ENCODE results near the gene NUP153. TPM values are rescaled to one million over a fixed set of nuclear protein-coding genes. Genes with fewer than 3 reads are reported as not detected.

Gene NUP153
- total RNA-seq, 1 donor from 2014 or later: 68.7 TPM

GRCh38 chr6:17615794-17616193 lies 90.9 kb downstream of the NUP153 start:
- Histone ChIP-seq H3K4me3 (no peak overlapping the region), H3K36me3 (peaks cover 6% of the 10 kb centered on the region)

GRCh38 chr6:17612048-17612447 lies 94.7 kb downstream of the NUP153 start:
- no peak overlapping the region for H3K27ac Mint-ChIP-seq
- H3K4me3 Mint-ChIP-seq: no peak overlapping the region

More at GRCh38 chr6:17615794-17616193, 90.9 kb downstream of the NUP153 start:
- no peaks in the 10 kb centered on the region for H3K4me1 Mint-ChIP-seq
- TF ChIP-seq EZH2phosphoT487 (IDR thresholded peaks at IDR 0.05) (no peak), CTCF (IDR thresholded peaks at IDR 0.05) (no peak)
- H3K27ac Mint-ChIP-seq: no peak overlapping the region
- Histone ChIP-seq H3K79me2 (ENCODE audit: low read depth) (peaks cover 22% of the 10 kb centered on the region), H3F3A (ENCODE audit: low read depth) (peaks cover 26% of the 10 kb centered on the region), H3K4me1 (no peaks in the 10 kb centered on the region), H3K27ac (no peak overlapping the region), H3K9me3 (ENCODE audit: low read depth) (no peaks in the 10 kb centered on the region), H3K4me2 (no peak overlapping the region), H2AFZ (replicated peaks) (no peak overlapping the region), H3K9ac (no peak overlapping the region), H4K20me1 (ENCODE audit: low read depth) (no peaks in the 10 kb centered on the region), H3K27me3 (no peaks in the 10 kb centered on the region)
- DNase-seq (ENCODE audit: low spot score): no peak
- no peak overlapping the region for H3K4me3 Mint-ChIP-seq
- peaks cover 2% of the 10 kb centered on the region for H3K27me3 Mint-ChIP-seq (ENCODE audit: insufficient read depth, low read depth)
- no peaks in the 10 kb centered on the region for H3K9me3 Mint-ChIP-seq
- H3K36me3 Mint-ChIP-seq: peaks cover 33% of the 10 kb centered on the region

GRCh38 chr6:17610835-17611234 lies 95.9 kb downstream of the NUP153 start:
- Histone ChIP-seq H3K9ac (no peak overlapping the region), H3K4me3 (no peak overlapping the region), H3K79me2 (ENCODE audit: low read depth) (no peaks in the 10 kb centered on the region), H3K4me1 (no peaks in the 10 kb centered on the region), H3K27ac (no peak overlapping the region), H3K9me3 (ENCODE audit: low read depth) (no peaks in the 10 kb centered on the region), H2AFZ (replicated peaks) (no peak overlapping the region), H3K27me3 (no peaks in the 10 kb centered on the region), H3K4me2 (no peak overlapping the region), H3K36me3 (peaks cover 5% of the 10 kb centered on the region), H4K20me1 (ENCODE audit: low read depth) (no peaks in the 10 kb centered on the region), H3F3A (ENCODE audit: low read depth) (peaks cover 30% of the 10 kb centered on the region)
- no peak for DNase-seq (ENCODE audit: low spot score)
- Mint-ChIP-seq H3K4me1 (no peaks in the 10 kb centered on the region), H3K9me3 (no peaks in the 10 kb centered on the region), H3K27me3 (ENCODE audit: insufficient read depth, low read depth) (no peaks in the 10 kb centered on the region), H3K27ac (no peak overlapping the region), H3K36me3 (peaks cover 20% of the 10 kb centered on the region), H3K4me3 (no peak overlapping the region)
- no peak for TF ChIP-seq EZH2 (IDR thresholded peaks at IDR 0.05)
- no peak for TF ChIP-seq CTCF (IDR thresholded peaks at IDR 0.05)
- no peak for TF ChIP-seq EZH2phosphoT487 (IDR thresholded peaks at IDR 0.05)

More at GRCh38 chr6:17612048-17612447, 94.7 kb downstream of the NUP153 start:
- Mint-ChIP-seq H3K36me3 (peaks cover 18% of the 10 kb centered on the region), H3K4me1 (no peaks in the 10 kb centered on the region), H3K27me3 (ENCODE audit: insufficient read depth, low read depth) (no peaks in the 10 kb centered on the region), H3K9me3 (no peaks in the 10 kb centered on the region)
- peaks cover 6% of the 10 kb centered on the region for H3K36me3 ChIP-seq
- TF ChIP-seq EZH2phosphoT487 (IDR thresholded peaks at IDR 0.05): no peak
- no peak overlapping the region for H3K4me2 ChIP-seq
- H3K4me3 ChIP-seq: no peak overlapping the region
- no peak for DNase-seq (ENCODE audit: low spot score)
- no peaks in the 10 kb centered on the region for H3K79me2 ChIP-seq (ENCODE audit: low read depth)
- no peaks in the 10 kb centered on the region for H3K27me3 ChIP-seq
- no peak overlapping the region for H2AFZ ChIP-seq (replicated peaks)
- no peaks in the 10 kb centered on the region for H3K4me1 ChIP-seq
- no peak overlapping the region for H3K9ac ChIP-seq
- no peak overlapping the region for H3K27ac ChIP-seq
- H4K20me1 ChIP-seq (ENCODE audit: low read depth): no peaks in the 10 kb centered on the region
- H3F3A ChIP-seq (ENCODE audit: low read depth): peaks cover 30% of the 10 kb centered on the region
- no peaks in the 10 kb centered on the region for H3K9me3 ChIP-seq (ENCODE audit: low read depth)

- H3K36me3 Mint-ChIP-seq: peaks cover 27% of the 10 kb centered on the region
- Histone ChIP-seq H3K79me2 (ENCODE audit: low read depth) (peaks cover 10% of the 10 kb centered on the region), H3F3A (ENCODE audit: low read depth) (peaks cover 12% of the 10 kb centered on the region), H3K36me3 (no peaks in the 10 kb centered on the region), H4K20me1 (ENCODE audit: low read depth) (no peaks in the 10 kb centered on the region), H2AFZ (replicated peaks) (no peak overlapping the region), H3K9ac (no peak overlapping the region), H3K27me3 (no peaks in the 10 kb centered on the region), H3K4me1 (peaks cover 5% of the 10 kb centered on the region), H3K4me2 (no peak overlapping the region), H3K4me3 (no peak overlapping the region), H3K27ac (no peak overlapping the region), H3K9me3 (ENCODE audit: low read depth) (no peaks in the 10 kb centered on the region)
- TF ChIP-seq CTCF (IDR thresholded peaks at IDR 0.05) (no peak), EZH2phosphoT487 (IDR thresholded peaks at IDR 0.05) (no peak), EZH2 (IDR thresholded peaks at IDR 0.05) (no peak)
- H3K4me3 Mint-ChIP-seq: no peak overlapping the region
- no peaks in the 10 kb centered on the region for H3K27me3 Mint-ChIP-seq (ENCODE audit: insufficient read depth, low read depth)
- peaks cover 9% of the 10 kb centered on the region for H3K4me1 Mint-ChIP-seq
- H3K9me3 Mint-ChIP-seq: no peaks in the 10 kb centered on the region
- DNase-seq (ENCODE audit: low spot score): no peak
- H3K27ac Mint-ChIP-seq: no peak overlapping the region
Measured at GRCh38 chr6:17606606-17607005, 100.1 kb downstream of the NUP153 start.

Measured in neural progenitor cell (in vitro differentiated cells).